ENCODE data around the gene TRPM2. TPM values are rescaled to one million over a fixed set of nuclear protein-coding genes. Genes with fewer than 3 reads are reported as not detected.

The TRPM2 gene
- total RNA-seq, 4 donors from 2014 or later: 1.6 to 3.5 (median 2.7) TPM

DNA sequence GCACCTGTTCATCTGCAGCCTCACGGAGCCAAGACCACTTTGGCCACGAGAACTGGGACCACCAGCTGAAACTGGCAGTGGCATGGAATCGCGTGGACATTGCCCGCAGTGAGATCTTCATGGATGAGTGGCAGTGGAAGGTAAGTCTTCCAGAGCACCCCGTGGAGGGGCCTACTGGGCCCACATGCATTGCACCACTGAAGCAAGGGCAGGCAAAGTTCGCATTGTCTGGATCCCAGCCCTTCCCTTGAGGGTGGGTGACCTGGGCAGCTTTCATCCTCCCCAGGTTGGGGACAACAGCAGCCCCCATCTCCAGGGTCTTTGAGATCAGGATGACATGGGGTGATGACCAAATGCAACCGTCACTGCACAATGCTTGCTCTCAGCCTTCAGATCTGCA is 37.5 kb downstream of the TRPM2 start:
- TF ChIP-seq, protein P1, sequence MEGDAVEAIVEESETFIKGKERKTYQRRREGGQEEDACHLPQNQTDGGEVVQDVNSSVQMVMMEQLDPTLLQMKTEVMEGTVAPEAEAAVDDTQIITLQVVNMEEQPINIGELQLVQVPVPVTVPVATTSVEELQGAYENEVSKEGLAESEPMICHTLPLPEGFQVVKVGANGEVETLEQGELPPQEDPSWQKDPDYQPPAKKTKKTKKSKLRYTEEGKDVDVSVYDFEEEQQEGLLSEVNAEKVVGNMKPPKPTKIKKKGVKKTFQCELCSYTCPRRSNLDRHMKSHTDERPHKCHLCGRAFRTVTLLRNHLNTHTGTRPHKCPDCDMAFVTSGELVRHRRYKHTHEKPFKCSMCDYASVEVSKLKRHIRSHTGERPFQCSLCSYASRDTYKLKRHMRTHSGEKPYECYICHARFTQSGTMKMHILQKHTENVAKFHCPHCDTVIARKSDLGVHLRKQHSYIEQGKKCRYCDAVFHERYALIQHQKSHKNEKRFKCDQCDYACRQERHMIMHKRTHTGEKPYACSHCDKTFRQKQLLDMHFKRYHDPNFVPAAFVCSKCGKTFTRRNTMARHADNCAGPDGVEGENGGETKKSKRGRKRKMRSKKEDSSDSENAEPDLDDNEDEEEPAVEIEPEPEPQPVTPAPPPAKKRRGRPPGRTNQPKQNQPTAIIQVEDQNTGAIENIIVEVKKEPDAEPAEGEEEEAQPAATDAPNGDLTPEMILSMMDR (IDR thresholded peaks at IDR 0.05): no peak
- TF ChIP-seq EP300 (IDR thresholded peaks at IDR 0.05) (no peak), POLR2A (IDR thresholded peaks at IDR 0.05; ENCODE audit: low read depth) (no peak), POLR2AphosphoS5 (IDR thresholded peaks at IDR 0.05) (no peak)
- Histone ChIP-seq H3K9me3 (peaks cover 0 to 47% (median 38%) of the 10 kb centered on the region in 4 donors), H3K27me3 (peaks cover 0 to 48% (median 1%) of the 10 kb centered on the region in 4 donors), H3K4me1 (no peaks in the 10 kb centered on the region), H3K27ac (replicated peaks in 1 of 4) (no peak overlapping the region), H3K36me3 (no peaks in the 10 kb centered on the region), H3K4me3 (no peak overlapping the region)
- no peak for DNase-seq (ENCODE audit: extremely low spot score)
- intact Hi-C loops (cut with DNase I): no loop called here
- 100% methylated on average over 2 of the region's 8 CpGs for WGBS

DNA sequence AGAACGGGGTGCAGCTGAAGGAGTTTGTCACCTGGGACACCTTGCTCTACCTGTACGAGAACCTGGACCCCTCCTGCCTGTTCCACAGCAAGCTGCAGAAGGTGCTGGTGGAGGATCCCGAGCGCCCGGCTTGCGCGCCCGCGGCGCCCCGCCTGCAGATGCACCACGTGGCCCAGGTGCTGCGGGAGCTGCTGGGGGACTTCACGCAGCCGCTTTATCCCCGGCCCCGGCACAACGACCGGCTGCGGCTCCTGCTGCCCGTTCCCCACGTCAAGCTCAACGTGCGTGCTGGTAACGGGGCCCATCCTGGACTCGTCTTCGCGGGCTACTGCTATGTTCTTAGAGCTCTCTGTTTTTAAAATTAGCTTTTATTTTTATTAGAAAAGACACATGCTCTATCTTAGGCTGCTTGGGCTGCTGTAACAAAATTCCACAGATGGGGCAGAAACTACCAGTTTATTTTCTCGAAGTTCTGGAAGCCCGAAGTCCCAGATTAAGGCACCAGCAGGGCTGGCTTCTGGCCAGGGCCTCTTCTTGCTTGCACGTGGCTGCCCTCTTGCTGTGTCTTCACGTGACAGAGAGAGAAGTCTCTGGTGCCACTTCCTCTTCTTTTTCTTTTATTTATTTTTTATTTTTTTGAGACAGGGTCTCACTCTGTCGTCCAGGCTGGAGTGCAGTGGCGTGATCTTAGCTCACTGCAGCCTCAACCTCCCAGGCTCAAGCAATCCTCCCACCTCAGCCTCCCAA is 38.1 kb downstream of the TRPM2 start:
- Histone ChIP-seq H3K27me3 (peaks cover 0 to 48% (median 1%) of the 10 kb centered on the region in 4 donors), H3K36me3 (no peaks in the 10 kb centered on the region), H3K27ac (replicated peaks in 1 of 4) (no peak overlapping the region), H3K4me1 (no peaks in the 10 kb centered on the region), H3K9me3 (peaks cover 0 to 41% (median 31%) of the 10 kb centered on the region in 4 donors), H3K4me3 (no peak overlapping the region)
- no peak for DNase-seq (ENCODE audit: extremely low spot score)
- TF ChIP-seq EP300 (IDR thresholded peaks at IDR 0.05): no peak
- TF ChIP-seq, protein P1 (IDR thresholded peaks at IDR 0.05): no peak
- TF ChIP-seq POLR2A (IDR thresholded peaks at IDR 0.05; ENCODE audit: low read depth): no peak
- no peak for TF ChIP-seq POLR2AphosphoS5 (IDR thresholded peaks at IDR 0.05)
- intact Hi-C loops (cut with DNase I): no loop called here
- WGBS: 48% methylated on average over 20 of the region's 34 CpGs

DNA sequence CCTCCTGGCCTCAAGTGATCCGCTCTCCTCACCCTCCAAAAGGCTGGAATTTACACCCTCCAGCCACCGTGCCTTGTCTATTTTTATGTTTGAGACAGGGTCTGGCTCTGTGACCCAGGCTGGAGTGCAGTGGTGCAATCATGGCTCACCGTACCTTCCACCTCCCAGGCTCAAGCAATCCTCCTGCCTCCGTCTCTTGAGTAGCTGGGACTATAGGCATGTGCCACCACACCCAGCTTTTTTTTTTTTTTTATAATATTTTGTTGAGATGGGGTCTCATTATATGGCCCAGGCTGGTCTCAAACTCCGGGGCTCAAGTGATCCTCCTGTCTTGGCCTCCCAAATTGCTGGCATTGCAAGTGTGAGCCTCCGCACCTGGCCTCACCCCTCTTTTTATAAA is 38.8 kb downstream of the TRPM2 start:
- Histone ChIP-seq H3K36me3 (no peaks in the 10 kb centered on the region), H3K4me3 (no peak overlapping the region), H3K9me3 (peaks cover 0 to 34% (median 25%) of the 10 kb centered on the region in 4 donors), H3K27me3 (peaks cover 0 to 48% (median 1%) of the 10 kb centered on the region in 4 donors), H3K4me1 (no peaks in the 10 kb centered on the region), H3K27ac (replicated peaks in 1 of 4) (no peak overlapping the region)
- intact Hi-C loops (cut with DNase I): no loop called here
- DNase-seq (ENCODE audit: extremely low spot score): no peak
- TF ChIP-seq POLR2A (IDR thresholded peaks at IDR 0.05; ENCODE audit: low read depth): no peak
- TF ChIP-seq, protein P1 (IDR thresholded peaks at IDR 0.05): no peak
- no peak for TF ChIP-seq POLR2AphosphoS5 (IDR thresholded peaks at IDR 0.05)
- TF ChIP-seq EP300 (IDR thresholded peaks at IDR 0.05): no peak
- WGBS: 92% methylated on average over 6 of the region's 6 CpGs

DNA sequence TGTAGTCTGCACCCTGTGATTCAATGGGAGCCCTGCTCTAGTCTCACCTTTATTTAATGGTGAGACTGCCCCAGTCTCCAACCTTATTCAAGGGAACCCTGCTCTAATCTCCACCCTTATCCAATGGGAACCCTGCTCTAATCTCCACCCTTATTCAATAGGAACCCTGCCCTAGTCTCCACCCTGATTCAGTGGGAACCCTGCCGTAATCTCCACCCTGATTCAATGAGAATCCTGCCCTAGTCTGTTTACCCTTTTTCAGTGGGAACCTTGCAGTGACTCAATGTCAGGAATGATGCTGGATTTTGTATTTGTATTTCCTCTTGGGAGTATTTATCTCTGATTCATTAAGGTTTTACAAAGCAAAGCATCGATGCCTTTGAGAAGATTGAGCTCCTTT is 39.5 kb downstream of the TRPM2 start:
- TF ChIP-seq POLR2A (IDR thresholded peaks at IDR 0.05; ENCODE audit: low read depth) (no peak), POLR2AphosphoS5 (IDR thresholded peaks at IDR 0.05) (no peak), EP300 (IDR thresholded peaks at IDR 0.05) (no peak)
- TF ChIP-seq, protein P1 (IDR thresholded peaks at IDR 0.05): no peak
- intact Hi-C loops (cut with DNase I): no loop called here
- WGBS: 85% methylated on average over 2 of the region's 2 CpGs

More for the DNA sequence above, 39.5 kb downstream of the TRPM2 start:
- no peaks in the 10 kb centered on the region for H3K4me1 ChIP-seq
- no peaks in the 10 kb centered on the region for H3K36me3 ChIP-seq
- no peak for DNase-seq (ENCODE audit: extremely low spot score)
- no peak overlapping the region for H3K27ac ChIP-seq (replicated peaks in 1 of 4)
- H3K27me3 ChIP-seq: peaks cover 0 to 48% (median 1%) of the 10 kb centered on the region in 4 donors
- H3K9me3 ChIP-seq: peaks cover 0 to 28% (median 22%) of the 10 kb centered on the region in 4 donors
- no peak overlapping the region for H3K4me3 ChIP-seq
